H9 (cell line): ENCODE results near the gene PAIP1. TPM values are rescaled to one million over a fixed set of nuclear protein-coding genes. Genes with fewer than 3 reads are reported as not detected.

ENCODE experiments used
- DNase-seq: peaks from one replicate; pipeline ENCODE4 v3.0.0-alpha.2; 2017
- H2AFZ ChIP-seq: one replicate; pipeline ENCODE4 v1.6.1; 2013; ENCODE audit warnings: mild to moderate bottlenecking, low read length, control low read depth, moderate library complexity
- H2AK5ac ChIP-seq: 2 replicates; pipeline ENCODE4 v1.6.1; 2013; ENCODE audit warnings: low read length, control low read depth, mixed read lengths; ENCODE audit not compliant: insufficient read length
- H2BK120ac ChIP-seq: one replicate; pipeline ENCODE4 v1.6.1; 2013; ENCODE audit warnings: low read depth, mild to moderate bottlenecking, low read length, control low read depth, inconsistent platforms; ENCODE audit not compliant: poor library complexity, severe bottlenecking
- H2BK12ac ChIP-seq: 2 replicates; pipeline ENCODE4 v1.6.1; 2013; ENCODE audit warnings: low read length, control low read depth, mixed read lengths, low read depth; ENCODE audit not compliant: insufficient read length
- H2BK15ac ChIP-seq: 2 replicates; pipeline ENCODE4 v1.6.1; 2013; ENCODE audit warnings: low read depth, low read length, control low read depth
- H2BK20ac ChIP-seq: one replicate; pipeline ENCODE4 v1.6.1; 2013; ENCODE audit warnings: low read depth, mild to moderate bottlenecking, low read length, control low read depth, inconsistent platforms; ENCODE audit not compliant: poor library complexity, severe bottlenecking
- H2BK5ac ChIP-seq: 2 replicates; pipeline ENCODE4 v1.6.1; 2013; ENCODE audit warnings: low read length, control low read depth, mixed read lengths; ENCODE audit not compliant: insufficient read length
- H3K14ac ChIP-seq: 2 replicates; pipeline ENCODE4 v1.6.1; 2013; ENCODE audit warnings: low read length, control low read depth; ENCODE audit not compliant: insufficient read depth
- H3K18ac ChIP-seq: 2 replicates; pipeline ENCODE4 v1.6.1; 2013; ENCODE audit warnings: low read depth, mild to moderate bottlenecking, mixed read lengths, low read length, control low read depth; ENCODE audit not compliant: insufficient read length
- H3K23ac ChIP-seq: 2 replicates; pipeline ENCODE4 v1.6.1; 2013; ENCODE audit warnings: low read length, control low read depth, mixed read lengths, low read depth; ENCODE audit not compliant: insufficient read length
- H3K23me2 ChIP-seq: 2 replicates; pipeline ENCODE4 v1.6.1; 2013; ENCODE audit warnings: low read depth, mild to moderate bottlenecking, mixed read lengths, low read length, control low read depth; ENCODE audit not compliant: insufficient read length, poor library complexity, severe bottlenecking
- H3K27ac ChIP-seq: 2 replicates; pipeline ENCODE4 v1.5.1; 2013; ENCODE audit warnings: low read length, control low read depth, mixed read lengths, low read depth; ENCODE audit not compliant: insufficient read length
- H3K27me3 ChIP-seq: 2 replicates; pipeline ENCODE4 v1.6.1; 2013; ENCODE audit warnings: low read length, control low read depth, inconsistent platforms; ENCODE audit not compliant: insufficient read depth
- H3K4ac ChIP-seq: 2 replicates; pipeline ENCODE4 v1.6.1; 2013; ENCODE audit warnings: low read depth, mild to moderate bottlenecking, control low read depth, inconsistent platforms, low read length, moderate library complexity
- H3K4me1 ChIP-seq: 2 replicates; pipeline ENCODE4 v1.6.1; 2013; ENCODE audit warnings: low read length, control low read depth, inconsistent platforms; ENCODE audit not compliant: insufficient read depth
- H3K4me2 ChIP-seq: 2 replicates; pipeline ENCODE4 v1.6.1; 2013; ENCODE audit warnings: low read length, control low read depth, mixed read lengths; ENCODE audit not compliant: insufficient read length, insufficient read depth
- H3K56ac ChIP-seq: 2 replicates; pipeline ENCODE4 v1.6.1; 2013; ENCODE audit warnings: low read depth, mild to moderate bottlenecking, mixed read lengths, low read length, control low read depth; ENCODE audit not compliant: insufficient read length
- H3K79me1 ChIP-seq: 2 replicates; pipeline ENCODE4 v1.6.1; 2013; ENCODE audit warnings: low read depth, mild to moderate bottlenecking, moderate library complexity, low read length, control low read depth, inconsistent platforms; ENCODE audit not compliant: insufficient read depth, poor library complexity, severe bottlenecking
- H3K79me2 ChIP-seq: 2 replicates; pipeline ENCODE4 v1.6.1; 2013; ENCODE audit warnings: low read length, control low read depth, inconsistent platforms; ENCODE audit not compliant: insufficient read depth
- H3K9ac ChIP-seq: 2 replicates; pipeline ENCODE4 v1.6.1; 2013; ENCODE audit warnings: low read length, control low read depth, mixed read lengths; ENCODE audit not compliant: insufficient read length; ENCODE audit errors: extremely low read depth
- H3K9me3 ChIP-seq: one replicate; pipeline ENCODE4 v1.6.1; 2013; ENCODE audit warnings: low read depth, low read length, inconsistent platforms; ENCODE audit not compliant: control insufficient read depth
- H3T11ph ChIP-seq: one replicate; pipeline ENCODE4 v1.6.1; 2013; ENCODE audit warnings: mild to moderate bottlenecking, low read length, control low read depth, inconsistent platforms
- H4K20me1 ChIP-seq: one replicate; pipeline ENCODE4 v1.6.1; 2013; ENCODE audit not compliant: control insufficient read depth, insufficient read length, insufficient read depth
- H4K5ac ChIP-seq: 2 replicates; pipeline ENCODE4 v1.6.1; 2013; ENCODE audit warnings: low read depth, mild to moderate bottlenecking, mixed read lengths, low read length, control low read depth; ENCODE audit not compliant: insufficient read length
- H4K8ac ChIP-seq: replicated peaks from 2 replicates; pipeline ENCODE4 v1.6.1; 2013; ENCODE audit warnings: low read length, control low read depth, mixed read lengths, low read depth; ENCODE audit not compliant: insufficient read length
- H4K91ac ChIP-seq: 2 replicates; pipeline ENCODE4 v1.6.1; 2013; ENCODE audit warnings: low read depth, mild to moderate bottlenecking, moderate library complexity, mixed read lengths, low read length, control low read depth; ENCODE audit not compliant: insufficient read length
- H3K27ac Mint-ChIP-seq, 3 experiments: 2 replicates in 2 of 3; 3 replicates in 1 of 3; pipeline ENCODE4 v1.8.0; 2020 to 2021; ENCODE audit warnings: mixed read lengths in 3 of 3, mild to moderate bottlenecking in 1 of 3, moderate library complexity in 1 of 3
- H3K27me3 Mint-ChIP-seq: 2 replicates; pipeline ENCODE4 v1.8.0; 2021; ENCODE audit warnings: low read depth, mild to moderate bottlenecking, moderate library complexity, mixed read lengths
- H3K36me3 Mint-ChIP-seq, 3 experiments: 2 replicates in 2 of 3; 3 replicates in 1 of 3; pipeline ENCODE4 v1.8.0; 2020 to 2021; ENCODE audit warnings: low read depth in 3 of 3, mixed read lengths in 3 of 3; ENCODE audit not compliant: insufficient read depth in 1 of 3
- H3K4me1 Mint-ChIP-seq, 2 experiments: 2 replicates each; pipeline ENCODE4 v1.8.0; 2020; ENCODE audit warnings: mixed read lengths in 2 of 2
- H3K4me3 Mint-ChIP-seq, 2 experiments: 2 replicates in 1 of 2; 3 replicates in 1 of 2; pipeline ENCODE4 v1.8.0; 2020 to 2021; ENCODE audit warnings: mild to moderate bottlenecking in 2 of 2, mixed read lengths in 2 of 2, moderate library complexity in 1 of 2
- H3K9me3 Mint-ChIP-seq, 2 experiments: 2 replicates in 1 of 2; 3 replicates in 1 of 2; pipeline ENCODE4 v1.8.0; 2020; ENCODE audit warnings: mild to moderate bottlenecking in 2 of 2, mixed read lengths in 2 of 2, moderate library complexity in 1 of 2
- WGBS: extraction: QIAGEN DNeasy Blood & Tissue Kit; methylation state at CpG from one replicate; pipeline ENCODE4 v1.1.7; 2013; ENCODE audit warnings: missing lambda C conversion rate, low lambda C conversion rate, mixed read lengths; ENCODE audit not compliant: insufficient read length; ENCODE audit errors: extremely low coverage; 5-methylcytosine and 5-hydroxymethylcytosine counted together
- total RNA-seq: library from RNA; stranded (reverse); gene quantifications from 2 replicates; pipeline ENCODE4 v1.2.1, GENCODE V29; 2021
- TF ChIP-seq, protein P1 (sequence below): fragments of 200-600 bp; sonication (generic); conservative IDR thresholded peaks from 3 replicates; pipeline ENCODE4 v1.8.0; 2021; ENCODE audit warnings: antibody characterized with exemption, mild to moderate bottlenecking

Gene PAIP1
- total RNA-seq, 1 experiment from 2014 or later = 92.9 TPM

DNA sequence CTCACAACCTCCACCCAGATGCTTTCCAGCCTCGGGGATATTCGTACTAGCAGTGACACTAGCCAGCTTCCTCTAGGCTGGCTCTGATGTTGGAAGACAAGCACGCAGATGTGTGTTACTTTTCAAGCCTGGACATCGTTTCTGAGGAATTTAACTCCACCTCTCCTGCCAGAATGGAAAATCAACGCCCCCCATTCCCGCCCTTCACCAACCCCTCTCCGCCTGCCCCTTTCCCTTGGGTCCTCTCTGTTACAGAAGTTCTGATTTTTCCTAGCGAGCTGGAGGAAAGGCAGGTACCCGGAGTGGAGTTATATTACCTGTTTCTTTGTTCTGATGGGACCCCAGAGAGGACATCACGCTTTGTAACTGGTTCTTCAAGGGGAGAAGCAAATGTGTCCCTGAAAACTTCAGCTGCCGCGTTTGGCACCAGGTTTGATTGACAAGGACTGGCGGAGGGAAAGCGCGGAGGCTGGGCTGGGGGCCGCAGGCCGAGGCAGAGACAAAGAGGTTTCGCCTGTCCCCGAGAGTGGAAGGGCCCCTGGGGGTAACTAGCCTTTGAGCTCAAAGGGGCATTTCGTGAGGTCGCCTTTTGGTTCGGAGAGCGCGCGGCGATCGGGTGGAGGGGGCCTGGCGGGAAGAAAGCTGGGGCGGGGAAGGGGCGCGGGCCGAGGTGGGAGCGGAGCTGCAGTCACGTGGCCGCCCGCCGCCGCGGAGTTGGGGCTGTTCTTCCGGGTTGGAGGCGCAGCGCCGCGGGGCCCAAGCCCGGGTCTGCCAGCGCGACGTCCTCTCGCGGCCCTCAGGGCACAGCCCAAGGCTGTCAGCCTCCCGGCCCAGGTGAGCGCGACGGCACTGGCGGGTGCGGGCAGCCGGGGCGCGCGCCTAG lies 45.8 kb upstream of the PAIP1 start, which contains the start of gene NNT:
TSS of gene NNT (plus strand) at position 720 of the 883 bp plus-strand sequence. CDS start 6,016 bp downstream, outside the sequence.
- no peak within 1 kb of the TSS for H2AK5ac ChIP-seq
- peak; percentile 85 for DNase-seq
- no peak within 1 kb of the TSS for H3K4ac ChIP-seq
- Mint-ChIP-seq H3K9me3 (peaks cover 0 to 4% of the 10 kb centered on the region in 2 experiments; a peak in 3 of 5 replicates), H3K4me1 (peaks cover 38 to 39% of the 10 kb centered on the region in 2 experiments), H3K27me3 (peaks cover 3% of the 10 kb centered on the region; the same call in 1 of the 2 replicates), H3K4me3 (peak within 1 kb of the TSS; percentile 82 to 90), H3K27ac (peak within 1 kb of the TSS; percentile 48 to 97 (median 93); a peak in 6 of 7 replicates), H3K36me3 (peaks cover 11 to 20% (median 19%) of the 10 kb centered on the region in 3 experiments)
- no peak within 1 kb of the TSS for H3K56ac ChIP-seq
- no peaks in the 10 kb centered on the region for H3K79me2 ChIP-seq
- H2BK5ac ChIP-seq = no peak within 1 kb of the TSS
- peak within 1 kb of the TSS; percentile 89 for H3K18ac ChIP-seq
- H3K27ac ChIP-seq = no peak within 1 kb of the TSS
- H2BK15ac ChIP-seq = no peak within 1 kb of the TSS
- H3K4me1 ChIP-seq = no peaks in the 10 kb centered on the region; the same call in 1 of the 2 replicates
- no peaks in the 10 kb centered on the region for H4K20me1 ChIP-seq
- H4K5ac ChIP-seq = no peak within 1 kb of the TSS
- H3K23me2 ChIP-seq = peaks cover 13% of the 10 kb centered on the region
- TF ChIP-seq, protein P1, sequence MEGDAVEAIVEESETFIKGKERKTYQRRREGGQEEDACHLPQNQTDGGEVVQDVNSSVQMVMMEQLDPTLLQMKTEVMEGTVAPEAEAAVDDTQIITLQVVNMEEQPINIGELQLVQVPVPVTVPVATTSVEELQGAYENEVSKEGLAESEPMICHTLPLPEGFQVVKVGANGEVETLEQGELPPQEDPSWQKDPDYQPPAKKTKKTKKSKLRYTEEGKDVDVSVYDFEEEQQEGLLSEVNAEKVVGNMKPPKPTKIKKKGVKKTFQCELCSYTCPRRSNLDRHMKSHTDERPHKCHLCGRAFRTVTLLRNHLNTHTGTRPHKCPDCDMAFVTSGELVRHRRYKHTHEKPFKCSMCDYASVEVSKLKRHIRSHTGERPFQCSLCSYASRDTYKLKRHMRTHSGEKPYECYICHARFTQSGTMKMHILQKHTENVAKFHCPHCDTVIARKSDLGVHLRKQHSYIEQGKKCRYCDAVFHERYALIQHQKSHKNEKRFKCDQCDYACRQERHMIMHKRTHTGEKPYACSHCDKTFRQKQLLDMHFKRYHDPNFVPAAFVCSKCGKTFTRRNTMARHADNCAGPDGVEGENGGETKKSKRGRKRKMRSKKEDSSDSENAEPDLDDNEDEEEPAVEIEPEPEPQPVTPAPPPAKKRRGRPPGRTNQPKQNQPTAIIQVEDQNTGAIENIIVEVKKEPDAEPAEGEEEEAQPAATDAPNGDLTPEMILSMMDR = no peak
- no peak within 1 kb of the TSS for H2BK12ac ChIP-seq
- H3K9me3 ChIP-seq = no peaks in the 10 kb centered on the region
- H3T11ph ChIP-seq = no peak within 1 kb of the TSS
- no peaks in the 10 kb centered on the region for H3K27me3 ChIP-seq
- peak within 1 kb of the TSS; percentile 70 for H3K9ac ChIP-seq
- H2AFZ ChIP-seq = peak within 1 kb of the TSS; percentile 16
- peak within 1 kb of the TSS; percentile 88 for H3K14ac ChIP-seq
- H4K8ac ChIP-seq = no peak within 1 kb of the TSS
- H3K23ac ChIP-seq = no peak within 1 kb of the TSS
- H3K4me2 ChIP-seq = peak within 1 kb of the TSS; percentile 97
- WGBS = no CpG with 5 or more reads among the region's 60 CpGs
- H2BK120ac ChIP-seq = no peak within 1 kb of the TSS
- H2BK20ac ChIP-seq = no peak within 1 kb of the TSS
- H4K91ac ChIP-seq = no peak within 1 kb of the TSS
- H3K79me1 ChIP-seq = no peaks in the 10 kb centered on the region
